Calu3 (cell line): ENCODE results near the gene GPR157. TPM values are rescaled to one million over a fixed set of nuclear protein-coding genes. Genes with fewer than 3 reads are reported as not detected.

ENCODE experiments used
- BruUV-seq: library from RNA; stranded (reverse); fragments of 400-500 nt; replicated peaks from 2 replicates; lab custom pipeline; 2021; lab: Mats Ljungman, UMichigan
- CTCF ChIA-PET: fragments of 300-600 bp; sonication (Branson Sonifier 250); formaldehyde crosslinking; loops from one replicate; lab custom pipeline; 2022; ENCODE audit warnings: antibody characterized with exemption; lab: Charles Lee
- DNase-seq: peaks from one replicate; pipeline ENCODE4 v3.0.0; 2022
- H3K27ac Mint-ChIP-seq: one replicate; pipeline ENCODE4 v1.8.0; 2022; ENCODE audit warnings: mixed read lengths; ENCODE audit not compliant: unreplicated experiment
- H3K27me3 Mint-ChIP-seq: one replicate; pipeline ENCODE4 v1.8.0; 2022; ENCODE audit warnings: mixed read lengths; ENCODE audit not compliant: unreplicated experiment
- H3K36me3 Mint-ChIP-seq: one replicate; pipeline ENCODE4 v1.8.0; 2022; ENCODE audit warnings: mild to moderate bottlenecking, moderate library complexity, mixed read lengths; ENCODE audit not compliant: insufficient read depth, unreplicated experiment
- H3K4me1 Mint-ChIP-seq: one replicate; pipeline ENCODE4 v1.8.0; 2022; ENCODE audit warnings: mild to moderate bottlenecking, low read depth, mixed read lengths; ENCODE audit not compliant: unreplicated experiment
- H3K4me3 Mint-ChIP-seq: one replicate; pipeline ENCODE4 v1.8.0; 2022; ENCODE audit warnings: mild to moderate bottlenecking, low read depth, moderate library complexity, mixed read lengths; ENCODE audit not compliant: unreplicated experiment
- H3K9me3 Mint-ChIP-seq: one replicate; pipeline ENCODE4 v1.8.0; 2022; ENCODE audit warnings: low read depth, mixed read lengths; ENCODE audit not compliant: unreplicated experiment
- intact Hi-C: fragments of 100-400 bp; cut with micrococcal nuclease; formaldehyde crosslinking; loops from one replicate; pipeline ENCODE4 v1.10.0; 2022; ENCODE audit not compliant: unreplicated experiment
- total RNA-seq: library from RNA; stranded (reverse); gene quantifications from 2 replicates; pipeline ENCODE4 v1.2.3, GENCODE V29; 2022
- TF ChIP-seq, protein P1 (sequence below): fragments of 200-600 bp; IDR thresholded peaks from one replicate; pipeline ENCODE4 v1.8.0; 2022; ENCODE audit warnings: antibody characterized with exemption; ENCODE audit not compliant: unreplicated experiment

Gene GPR157
- total RNA-seq, 1 experiment from 2014 or later = 5.4 TPM

DNA sequence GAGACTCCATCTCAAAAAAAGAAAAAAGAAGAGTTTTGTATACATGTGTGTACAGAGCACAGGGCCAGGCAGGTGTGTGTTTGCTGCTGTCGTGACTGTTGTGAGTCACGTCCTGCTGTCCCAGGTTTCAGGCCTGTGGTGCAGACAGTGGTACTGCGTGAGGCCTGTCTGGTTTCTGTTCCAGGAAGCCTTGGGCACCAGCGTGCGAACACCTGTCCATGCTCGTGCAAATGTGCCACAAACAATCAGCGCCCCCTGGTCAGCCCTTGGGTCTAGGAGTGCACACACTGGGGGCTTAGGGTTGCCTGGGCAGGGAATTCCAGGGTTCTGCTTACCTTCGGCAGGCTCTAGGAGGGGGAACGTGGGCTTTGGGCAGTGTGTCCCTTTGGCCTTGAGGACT is 16.9 kb downstream of the GPR157 start:
- DNase-seq = no peak
- BruUV-seq = no TSS peak
- intact Hi-C loops = loop anchor here (1.0 to 10.0 kb wide), 2 partner anchors 84 to 383 kb away; no protein-coding TSS in a partner anchor

DNA sequence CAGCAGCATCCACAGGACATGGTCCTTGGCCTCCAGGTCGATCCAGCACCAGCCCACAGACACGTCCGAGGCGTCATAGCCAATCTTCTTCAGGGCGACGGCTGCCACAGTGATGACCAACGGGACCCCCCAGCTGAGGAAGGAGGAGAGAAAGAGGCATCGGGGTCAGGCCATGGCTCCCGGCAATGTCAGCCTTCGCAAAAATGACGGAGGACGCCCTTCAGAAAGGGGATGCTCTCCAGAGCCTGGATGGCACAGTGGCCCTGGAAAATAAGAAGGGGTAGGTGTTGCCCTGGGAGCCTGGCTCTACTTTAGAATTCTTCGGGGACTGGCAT is 17.6 kb downstream of the GPR157 start:
- TF ChIP-seq, protein P1, sequence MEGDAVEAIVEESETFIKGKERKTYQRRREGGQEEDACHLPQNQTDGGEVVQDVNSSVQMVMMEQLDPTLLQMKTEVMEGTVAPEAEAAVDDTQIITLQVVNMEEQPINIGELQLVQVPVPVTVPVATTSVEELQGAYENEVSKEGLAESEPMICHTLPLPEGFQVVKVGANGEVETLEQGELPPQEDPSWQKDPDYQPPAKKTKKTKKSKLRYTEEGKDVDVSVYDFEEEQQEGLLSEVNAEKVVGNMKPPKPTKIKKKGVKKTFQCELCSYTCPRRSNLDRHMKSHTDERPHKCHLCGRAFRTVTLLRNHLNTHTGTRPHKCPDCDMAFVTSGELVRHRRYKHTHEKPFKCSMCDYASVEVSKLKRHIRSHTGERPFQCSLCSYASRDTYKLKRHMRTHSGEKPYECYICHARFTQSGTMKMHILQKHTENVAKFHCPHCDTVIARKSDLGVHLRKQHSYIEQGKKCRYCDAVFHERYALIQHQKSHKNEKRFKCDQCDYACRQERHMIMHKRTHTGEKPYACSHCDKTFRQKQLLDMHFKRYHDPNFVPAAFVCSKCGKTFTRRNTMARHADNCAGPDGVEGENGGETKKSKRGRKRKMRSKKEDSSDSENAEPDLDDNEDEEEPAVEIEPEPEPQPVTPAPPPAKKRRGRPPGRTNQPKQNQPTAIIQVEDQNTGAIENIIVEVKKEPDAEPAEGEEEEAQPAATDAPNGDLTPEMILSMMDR = no peak
- no peaks in the 10 kb centered on the region for H3K4me1 Mint-ChIP-seq
- H3K27me3 Mint-ChIP-seq = no peaks in the 10 kb centered on the region
- no peaks in the 10 kb centered on the region for H3K9me3 Mint-ChIP-seq
- intact Hi-C loops = loop anchor here (1.0 to 10.0 kb wide), 2 partner anchors 85 to 383 kb away; no protein-coding TSS in a partner anchor
- no peak overlapping the region for H3K4me3 Mint-ChIP-seq
- BruUV-seq = no TSS peak
- no peak overlapping the region for H3K27ac Mint-ChIP-seq
- no peak for DNase-seq
- peaks cover 13% of the 10 kb centered on the region for H3K36me3 Mint-ChIP-seq
- CTCF ChIA-PET = interaction anchor here (0.7 to 1.7 kb wide), 9 partner anchors 10 to 380 kb away, joined by 3 to 7 read pairs (median 3); partner anchors contain the start of gene H6PD

More for the DNA sequence above, 16.9 kb downstream of the GPR157 start:
- CTCF ChIA-PET = interaction anchor here (0.6 to 1.7 kb wide), 5 partner anchors 16 to 384 kb away, joined by 3 to 7 read pairs (median 6); no protein-coding TSS in a partner anchor
- Mint-ChIP-seq H3K4me1 (no peaks in the 10 kb centered on the region), H3K9me3 (no peaks in the 10 kb centered on the region), H3K27ac (no peak overlapping the region), H3K4me3 (no peak overlapping the region), H3K27me3 (no peaks in the 10 kb centered on the region), H3K36me3 (peaks cover 13% of the 10 kb centered on the region)
- TF ChIP-seq, protein P1 = no peak

DNA sequence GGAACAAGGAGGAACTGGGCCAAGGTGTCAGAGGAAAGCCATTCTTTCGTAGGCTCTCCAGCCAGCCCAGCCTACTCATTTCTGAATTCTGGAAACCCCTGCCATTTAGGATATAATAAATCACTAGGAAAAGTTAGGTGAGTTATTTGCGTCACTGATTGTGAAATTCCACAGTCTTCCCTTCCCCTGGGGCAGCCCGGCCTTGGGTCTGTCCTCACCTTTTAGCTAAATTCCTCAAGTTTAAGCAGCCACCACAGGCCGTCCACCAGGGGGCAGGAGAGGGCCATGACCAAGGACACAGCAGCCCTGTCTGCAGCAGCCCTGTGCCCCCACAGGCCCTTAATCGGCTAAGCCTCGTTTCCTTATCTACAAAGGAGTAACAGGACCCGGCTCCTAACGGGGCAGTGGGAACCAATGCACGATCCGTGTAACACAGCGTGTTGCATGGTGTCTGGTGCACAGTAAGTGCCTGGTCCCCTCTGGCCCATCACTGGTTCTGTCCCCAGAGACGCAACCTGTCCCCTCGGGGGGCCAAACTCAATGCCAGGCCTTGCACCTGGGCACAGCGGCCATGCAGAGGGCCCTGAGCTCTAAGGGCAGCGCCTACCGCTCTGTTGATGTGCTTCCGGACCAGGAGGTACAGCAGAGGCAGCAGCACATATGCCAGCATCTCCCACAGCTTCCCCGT is 18.1 kb downstream of the GPR157 start:
- no TSS peak for BruUV-seq
- Mint-ChIP-seq H3K27me3 (no peaks in the 10 kb centered on the region), H3K27ac (no peak overlapping the region), H3K4me3 (no peak overlapping the region), H3K9me3 (no peaks in the 10 kb centered on the region), H3K36me3 (peaks cover 13% of the 10 kb centered on the region), H3K4me1 (no peaks in the 10 kb centered on the region)
- TF ChIP-seq, protein P1 = peak; percentile 66
- DNase-seq = peak; percentile 94
- intact Hi-C loops = loop anchor here (1.0 to 10.0 kb wide), 2 partner anchors 85 to 384 kb away; no protein-coding TSS in a partner anchor
- CTCF ChIA-PET = interaction anchor here (0.6 to 1.7 kb wide), 14 partner anchors 9 to 944 kb away, joined by 3 to 7 read pairs (median 4); partner anchors contain the start of gene H6PD

DNA sequence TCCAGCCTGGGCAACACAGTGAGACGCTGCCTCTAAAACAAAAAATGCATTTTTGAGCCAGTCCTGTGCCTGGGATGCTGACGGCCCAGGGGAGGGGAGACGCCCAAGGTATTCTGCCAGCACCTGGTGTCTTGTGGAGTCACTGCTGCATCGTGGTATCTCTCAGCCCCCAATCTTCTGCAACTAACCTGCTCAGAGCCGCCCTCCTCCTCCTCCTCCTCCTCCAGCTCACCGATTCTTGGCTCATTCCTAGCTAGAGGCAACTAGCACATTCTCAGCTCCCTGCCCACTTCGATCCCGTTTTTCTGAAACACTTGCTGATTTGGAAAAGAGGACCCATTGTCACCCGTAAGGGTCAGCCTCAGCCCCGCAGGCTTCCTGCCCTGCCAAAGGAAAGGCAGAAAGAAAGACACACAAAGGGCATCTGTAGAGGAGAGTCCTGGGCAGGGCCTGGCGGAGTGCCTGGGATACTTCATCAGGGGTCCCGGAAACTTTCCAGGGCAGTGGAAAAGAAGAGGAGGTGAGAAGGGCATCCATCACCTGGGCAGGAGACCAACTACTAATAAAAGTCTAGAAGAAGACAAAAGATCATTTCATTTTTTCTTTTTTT is 20.7 kb downstream of the GPR157 start:
- Mint-ChIP-seq H3K27me3 (no peaks in the 10 kb centered on the region), H3K4me1 (no peaks in the 10 kb centered on the region), H3K27ac (no peak overlapping the region), H3K4me3 (no peak overlapping the region), H3K9me3 (no peaks in the 10 kb centered on the region), H3K36me3 (peaks cover 13% of the 10 kb centered on the region)
- TF ChIP-seq, protein P1 = no peak
- DNase-seq = no peak
- no TSS peak for BruUV-seq
- CTCF ChIA-PET = interaction anchor here (0.6 to 0.8 kb wide), 3 partner anchors 27 to 328 kb away, joined by 3 to 11 read pairs (median 5); no protein-coding TSS in a partner anchor
- intact Hi-C loops = no loop called here
